NCI-H1436 treated with DMSO at 0.1 percent for 48 hours (cell line): Measurements from ENCODE around the gene PAF1.

Source experiments
- DNase-seq: peaks from one replicate; lab custom pipeline; 2025; lab: John Stamatoyannopoulos, UW

The PAF1 gene

DNA sequence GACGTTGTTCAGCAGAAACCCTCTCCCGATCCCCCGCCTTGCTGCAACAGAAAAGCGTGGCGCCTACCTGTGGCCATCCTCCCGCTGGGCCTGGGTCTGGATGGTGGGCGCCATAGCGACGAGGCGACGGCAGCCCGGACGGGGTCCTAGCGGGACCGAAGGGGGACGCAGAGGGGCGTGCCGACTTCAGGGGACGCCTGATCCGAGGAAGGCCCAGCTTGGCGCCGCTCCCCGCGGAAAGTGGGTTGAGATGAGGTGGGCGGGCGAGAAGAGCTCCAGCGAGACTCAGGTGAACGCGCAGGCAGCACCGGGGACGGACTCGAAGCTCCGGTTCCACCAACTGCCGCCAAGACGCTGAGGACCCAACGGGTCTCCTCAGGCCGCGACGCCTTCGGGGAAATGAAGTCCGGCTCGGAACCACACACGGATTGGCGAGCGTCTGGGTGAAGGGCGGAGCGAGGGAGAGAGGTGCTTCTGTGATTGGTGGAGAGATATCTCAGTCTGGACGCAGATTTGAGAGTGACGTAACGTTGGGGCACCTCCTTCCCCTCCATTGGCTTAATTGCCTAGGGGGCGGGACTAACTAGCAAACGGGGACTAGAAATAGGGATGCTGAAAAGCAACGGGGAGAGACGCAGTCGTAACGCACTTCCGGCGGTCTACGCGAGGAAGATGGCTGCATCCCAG lies at the start of gene PAF1, which contains the start of gene MED29:
Gene PAF1 (minus strand): TSS at position 356 of the 687 bp plus-strand sequence. CDS start 242 bp downstream, at position 114.
Gene MED29 (plus strand): TSS at position 628 of the 687 bp plus-strand sequence. CDS start 45 bp downstream, at position 673.
- DNase-seq, result peak; percentile 99

DNA sequence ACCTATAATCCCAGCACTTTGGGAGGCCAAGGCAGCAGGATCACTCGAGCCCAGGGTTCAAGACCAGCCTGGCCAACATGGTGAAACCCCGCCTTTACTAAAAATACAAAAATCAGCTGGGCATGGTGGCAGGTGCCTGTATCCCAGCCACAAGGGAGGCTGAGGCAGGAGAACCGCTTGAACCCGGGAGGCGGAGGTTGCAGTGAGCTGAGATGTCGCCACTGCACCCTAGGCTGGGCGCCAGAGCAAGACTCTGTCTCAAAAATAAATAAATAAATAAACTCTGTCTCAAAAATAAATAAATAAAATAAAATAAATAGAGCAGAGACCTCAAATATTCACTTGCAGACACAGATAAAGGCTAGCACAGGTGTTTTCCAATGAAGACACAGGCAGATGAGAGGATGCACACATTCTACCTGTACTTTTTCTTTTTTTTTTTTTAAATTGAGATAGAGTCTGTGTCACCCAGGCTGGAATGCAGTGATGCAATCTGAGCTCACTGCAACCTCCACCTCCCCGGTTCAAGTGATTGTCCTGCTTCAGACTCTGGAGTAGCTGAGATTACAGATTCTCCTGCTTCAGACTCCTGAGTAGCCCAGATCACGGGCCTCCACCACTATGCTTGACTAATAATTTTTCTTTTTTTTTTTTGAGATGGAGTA lies 47.5 kb upstream of the PAF1 start:
- DNase-seq, result no peak

DNA sequence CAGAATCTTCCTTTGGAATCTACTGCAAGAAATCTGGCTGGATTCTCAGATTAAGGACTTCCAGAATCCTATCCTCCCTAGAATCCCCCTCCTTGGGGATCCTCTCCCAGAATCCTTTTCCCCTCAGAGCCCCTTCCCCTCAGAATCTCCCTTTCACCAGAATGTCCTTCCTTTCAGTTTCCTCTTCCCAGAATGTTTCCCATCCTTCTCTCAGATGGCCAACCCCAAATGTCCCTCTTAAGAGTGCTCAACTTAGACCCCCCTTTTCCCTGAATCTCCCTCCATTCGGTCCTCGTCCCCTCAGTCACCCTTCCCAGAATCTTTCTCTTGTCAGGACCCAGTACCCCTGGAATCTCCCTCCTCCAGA lies 45.4 kb upstream of the PAF1 start:
- DNase-seq, result no peak

DNA sequence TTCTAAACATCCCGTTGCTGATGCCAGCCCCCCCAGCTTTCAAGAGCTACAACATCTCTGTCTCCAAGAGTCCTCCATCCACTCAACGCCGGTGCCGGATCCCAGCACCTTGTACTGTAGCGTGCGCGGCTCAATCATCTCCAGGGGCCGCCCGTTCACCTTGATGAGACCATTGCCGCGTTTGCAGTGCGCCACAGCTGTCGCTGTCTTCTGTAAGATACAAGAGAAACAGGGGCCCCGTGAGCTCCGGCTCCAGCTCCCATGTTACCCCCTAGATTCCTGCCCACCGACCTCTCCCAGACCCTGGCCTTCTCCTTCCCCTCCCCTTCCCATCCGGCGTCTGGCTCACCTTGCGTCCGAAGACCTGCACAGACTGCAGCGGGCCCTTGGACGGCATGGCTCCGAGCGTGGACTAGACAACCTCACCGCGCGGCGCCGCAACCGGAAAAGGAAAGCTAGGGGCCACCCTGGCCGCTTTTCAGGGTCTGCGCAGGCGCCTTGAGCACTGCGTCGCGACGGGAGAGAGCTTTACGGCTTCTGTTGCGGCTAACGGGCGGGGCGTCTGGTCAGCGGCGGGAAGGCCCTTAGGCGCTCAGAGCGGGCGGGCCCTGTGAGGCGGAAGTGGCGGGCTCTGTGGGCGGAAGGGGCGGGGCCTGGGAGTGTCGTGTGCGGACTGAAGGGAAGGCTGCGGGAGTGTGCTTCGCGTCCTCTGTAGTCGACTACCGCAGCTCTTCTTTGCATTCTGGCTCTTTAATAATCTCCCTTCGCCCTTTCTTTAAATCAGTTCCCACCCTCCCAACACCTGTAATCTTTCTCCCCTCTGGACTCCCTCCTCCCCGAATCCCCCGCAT lies 44.8 kb upstream of the PAF1 start, which contains the start of gene RPS16:
Gene RPS16 (minus strand): TSS at position 451 of the 851 bp plus-strand sequence. CDS start 54 bp downstream, at position 397.
- DNase-seq, result peak; percentile 86

DNA sequence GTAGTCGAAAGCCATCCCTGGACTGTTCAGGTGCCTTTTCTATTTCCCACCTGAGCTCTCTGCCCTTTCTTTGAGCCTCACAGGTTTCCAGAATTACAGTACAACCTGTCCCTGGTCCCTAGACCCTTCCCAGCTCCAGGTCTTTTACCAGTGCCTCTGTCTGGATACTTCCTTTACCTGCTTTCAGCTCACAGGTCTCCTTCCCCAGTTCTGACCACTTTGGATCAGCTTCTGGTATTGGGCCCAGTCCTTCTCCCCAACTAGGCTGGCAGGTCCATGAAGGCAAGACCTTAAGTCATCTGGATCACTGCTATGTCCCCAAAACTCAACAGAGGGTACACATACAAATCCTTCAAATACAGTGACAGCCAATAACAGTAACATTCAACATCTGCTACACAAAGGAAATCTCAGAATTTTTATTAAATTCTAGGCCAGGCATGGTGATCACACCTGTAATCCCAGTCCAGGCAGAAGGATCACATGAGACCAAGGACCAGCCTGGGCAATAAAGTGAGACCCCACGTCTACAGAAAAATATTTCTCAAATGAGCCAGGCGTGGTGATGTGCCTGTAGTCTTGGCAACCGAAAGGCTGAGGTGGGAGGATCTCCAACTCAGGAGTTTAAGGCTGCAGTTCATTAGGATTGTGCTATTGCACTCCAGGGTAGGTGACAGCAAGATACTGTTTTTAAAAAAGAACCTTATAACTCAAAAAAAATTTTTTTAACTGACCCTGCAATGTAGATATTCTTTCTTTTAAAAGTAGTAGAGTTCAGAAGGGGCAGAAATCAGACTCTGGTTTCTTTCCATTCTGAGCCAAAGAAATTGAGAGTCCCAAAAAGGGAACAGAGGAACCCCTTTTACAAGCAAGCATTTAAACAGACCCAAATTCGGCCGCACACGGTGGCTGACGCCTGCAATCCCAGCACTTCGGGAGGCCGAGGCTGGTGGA lies 43.5 kb upstream of the PAF1 start:
- DNase-seq, result no peak

DNA sequence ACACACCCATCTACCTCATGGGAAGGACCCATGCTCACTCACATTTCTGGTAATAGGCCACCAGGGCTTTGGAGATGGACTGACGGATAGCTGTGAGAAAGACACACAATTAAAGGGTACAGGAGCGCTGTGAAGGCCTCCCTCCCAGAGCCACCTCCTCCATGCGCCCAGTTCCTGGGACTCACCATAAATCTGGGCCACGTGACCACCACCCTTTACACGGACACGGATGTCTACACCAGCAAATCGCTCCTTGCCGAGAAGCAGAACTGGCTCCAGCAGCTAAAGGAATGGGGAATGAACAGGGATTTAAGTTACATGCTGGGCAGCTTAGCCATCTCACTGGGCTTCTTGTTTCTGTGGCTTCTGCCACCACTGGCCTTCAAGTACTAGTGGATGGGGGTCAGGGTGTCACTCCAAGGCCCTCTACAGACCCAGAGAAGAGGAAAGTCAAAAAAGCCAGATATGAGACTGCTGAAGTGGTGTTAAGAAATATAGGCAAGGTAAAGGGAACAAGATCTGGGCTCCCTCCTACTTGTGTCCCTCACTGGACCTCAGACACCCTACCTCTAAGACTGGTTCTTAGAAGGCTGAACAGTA lies 42.7 kb upstream of the PAF1 start:
- DNase-seq, result no peak

DNA sequence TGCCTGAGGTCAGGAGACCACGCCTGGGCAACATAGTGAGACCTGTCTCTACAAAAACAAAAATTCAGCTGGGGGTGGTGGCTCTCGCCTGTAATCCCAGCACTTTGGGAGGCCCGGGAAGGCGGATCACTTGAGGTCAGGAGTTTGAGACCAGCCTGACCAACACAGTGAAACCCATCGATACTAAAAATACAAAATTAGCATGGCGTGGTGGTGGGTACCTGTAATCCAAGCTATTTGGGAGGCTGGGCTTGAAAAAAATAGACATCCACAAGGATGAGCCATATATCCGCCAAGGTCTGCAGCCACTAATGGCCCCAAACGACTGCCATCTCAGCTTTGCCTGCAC lies 41.7 kb upstream of the PAF1 start:
- no peak for DNase-seq

DNA sequence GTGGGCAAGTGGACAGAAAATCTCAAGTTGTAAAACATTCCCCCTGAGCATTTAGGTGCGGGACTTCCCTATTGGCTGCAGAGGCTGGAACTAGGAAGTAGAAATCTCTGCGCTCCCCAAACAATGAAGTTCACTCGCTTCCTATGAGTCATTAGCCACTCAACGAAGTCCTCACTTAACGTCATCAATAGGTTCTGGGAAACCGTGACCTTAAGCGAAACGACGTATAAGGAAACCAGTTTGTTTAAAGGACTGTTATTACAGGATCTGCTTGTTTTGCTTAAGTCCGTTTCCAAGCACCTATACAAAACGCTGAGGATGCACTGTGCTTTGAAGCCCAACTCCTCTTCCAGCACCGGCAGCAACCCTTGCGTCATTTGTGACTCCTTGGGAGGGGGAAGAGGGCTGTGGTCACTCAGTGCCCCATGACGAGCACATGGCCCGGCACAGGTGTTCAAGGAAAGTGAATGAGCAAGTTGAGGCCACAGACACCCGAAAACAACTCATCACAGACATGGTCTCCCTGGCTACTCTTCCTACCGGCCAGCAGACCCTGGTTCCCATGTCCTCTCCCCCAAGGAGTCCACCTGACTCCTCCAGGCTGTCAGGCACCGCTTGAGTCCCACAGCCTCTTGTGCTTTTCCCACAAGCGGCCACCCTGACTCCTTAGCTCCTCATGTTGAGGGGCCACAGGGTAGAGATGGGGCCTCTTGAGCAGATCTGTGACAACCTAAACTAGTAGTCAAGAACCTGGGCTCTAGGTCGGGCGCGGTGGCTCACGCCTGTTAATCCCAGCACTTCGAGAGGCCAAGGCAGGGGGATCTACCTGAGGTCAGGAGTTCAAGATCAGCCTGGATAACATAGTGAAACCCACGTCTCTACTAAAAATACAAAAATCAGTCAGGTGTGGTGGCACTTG lies 40.0 kb upstream of the PAF1 start:
- no peak for DNase-seq

DNA sequence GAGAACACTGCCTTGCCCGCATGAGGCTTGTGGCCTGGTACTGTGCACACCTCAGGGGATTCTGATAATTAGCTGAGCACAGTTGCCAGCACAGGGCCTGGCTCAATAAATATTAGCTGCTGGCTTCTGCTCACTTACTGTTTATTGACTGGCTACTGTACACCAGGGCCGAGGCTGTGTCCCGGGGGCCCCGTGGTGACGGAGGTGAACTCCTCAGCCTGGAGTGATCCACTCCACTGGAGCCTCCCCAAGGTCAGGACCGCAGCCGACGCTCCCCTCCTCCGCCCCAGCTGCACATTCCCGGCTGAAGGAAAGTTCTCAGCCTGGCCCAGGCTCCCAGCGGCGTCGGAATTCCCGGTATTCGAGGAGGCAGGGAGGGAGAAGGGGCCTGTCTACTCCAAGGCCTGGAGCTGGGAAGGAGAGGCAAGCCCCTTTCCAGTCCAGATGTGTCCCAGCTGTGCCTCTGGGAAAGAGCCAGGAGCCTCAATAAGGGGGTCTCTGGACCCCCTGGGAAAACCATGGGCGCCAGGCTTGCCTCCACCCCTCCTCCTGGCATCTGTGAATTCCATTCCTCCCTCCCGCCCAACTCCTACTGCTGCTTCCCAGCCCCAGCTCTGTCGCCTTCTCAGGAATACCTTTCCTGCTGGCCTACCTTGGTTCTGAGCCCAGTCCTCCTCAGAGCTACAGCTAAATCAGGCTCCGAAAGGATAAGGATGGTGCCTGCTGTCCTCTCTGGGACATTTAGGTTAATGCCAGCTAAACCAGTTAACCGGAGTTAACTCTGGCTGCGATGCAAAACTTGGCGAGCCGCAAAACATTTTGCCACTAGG lies 37.6 kb upstream of the PAF1 start:
- no peak for DNase-seq

DNA sequence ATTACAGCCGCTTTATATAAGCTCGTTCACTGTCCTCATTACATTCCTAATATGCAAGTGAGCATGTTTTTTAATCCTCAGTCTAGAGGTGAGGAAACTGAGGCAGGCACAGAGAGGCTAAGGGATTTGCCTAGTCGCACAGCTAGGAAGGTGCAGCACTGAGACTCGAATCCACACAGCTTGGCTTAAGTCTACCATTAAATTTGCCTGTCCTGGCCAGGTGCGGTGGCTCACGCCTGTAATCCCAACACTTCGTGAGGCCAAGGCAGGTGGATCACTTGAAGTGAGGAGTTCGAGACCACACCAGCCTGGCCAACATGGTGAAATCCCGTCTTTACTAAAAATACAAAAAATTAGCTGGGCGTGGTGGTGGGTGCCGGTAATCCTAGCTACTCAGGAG lies 36.8 kb upstream of the PAF1 start:
- no peak for DNase-seq

DNA sequence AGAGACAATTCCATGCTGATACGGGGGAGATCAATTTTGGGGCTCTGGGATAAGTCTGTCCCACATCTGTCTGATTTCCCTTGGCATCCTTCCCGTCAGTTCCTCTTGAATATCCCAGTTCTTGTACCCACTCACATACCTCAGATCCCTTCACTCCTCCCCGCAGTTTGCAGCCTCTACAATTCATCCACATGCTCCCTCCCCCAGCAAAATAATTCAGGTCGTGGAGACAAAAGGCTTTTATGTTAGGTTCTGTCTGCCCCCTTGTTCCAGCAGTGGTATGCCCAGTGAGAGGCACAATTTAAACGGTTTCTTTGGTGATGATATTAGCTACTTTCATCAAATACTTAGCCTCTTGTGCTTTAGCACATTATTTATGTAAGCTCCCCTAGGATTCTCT lies 35.3 kb upstream of the PAF1 start:
- no peak for DNase-seq

DNA sequence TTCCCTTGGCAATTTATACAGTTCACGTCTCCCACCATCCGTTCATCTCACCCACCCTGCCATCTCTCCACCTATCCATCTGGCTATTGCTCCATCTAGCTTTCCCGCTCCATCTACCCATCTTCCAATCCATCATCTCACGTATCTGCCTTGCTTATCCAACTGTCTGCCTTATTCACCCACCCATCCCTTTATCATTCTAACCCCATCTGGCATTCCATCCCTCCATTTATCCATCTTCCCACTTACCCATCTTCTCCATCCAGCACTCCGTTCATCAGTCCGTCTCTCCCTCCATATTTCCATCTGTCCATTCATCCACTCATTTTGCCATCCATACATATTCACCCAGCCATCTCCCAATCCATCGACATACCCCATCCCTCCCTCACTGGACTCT lies 34.8 kb upstream of the PAF1 start:
- DNase-seq, result no peak

DNA sequence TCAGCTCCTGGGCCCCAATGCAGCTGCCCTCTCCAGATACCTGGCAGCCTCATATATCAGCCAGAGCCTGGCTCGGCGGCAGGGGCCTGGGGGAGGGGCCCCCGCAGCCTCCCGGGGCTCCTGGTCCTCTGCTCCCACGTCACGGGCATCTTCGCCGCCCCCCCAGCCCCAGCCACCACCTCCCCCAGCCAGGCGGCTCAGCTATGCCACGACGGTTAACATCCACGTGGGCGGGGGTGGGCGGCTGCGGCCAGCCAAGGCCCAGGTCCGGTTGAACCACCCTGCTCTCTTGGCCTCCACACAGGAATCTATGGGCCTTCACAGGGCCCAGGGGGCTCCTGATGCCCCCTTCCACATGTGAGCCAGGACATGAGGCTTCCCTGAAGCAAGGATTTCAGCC lies 34.0 kb upstream of the PAF1 start:
- DNase-seq, result no peak

DNA sequence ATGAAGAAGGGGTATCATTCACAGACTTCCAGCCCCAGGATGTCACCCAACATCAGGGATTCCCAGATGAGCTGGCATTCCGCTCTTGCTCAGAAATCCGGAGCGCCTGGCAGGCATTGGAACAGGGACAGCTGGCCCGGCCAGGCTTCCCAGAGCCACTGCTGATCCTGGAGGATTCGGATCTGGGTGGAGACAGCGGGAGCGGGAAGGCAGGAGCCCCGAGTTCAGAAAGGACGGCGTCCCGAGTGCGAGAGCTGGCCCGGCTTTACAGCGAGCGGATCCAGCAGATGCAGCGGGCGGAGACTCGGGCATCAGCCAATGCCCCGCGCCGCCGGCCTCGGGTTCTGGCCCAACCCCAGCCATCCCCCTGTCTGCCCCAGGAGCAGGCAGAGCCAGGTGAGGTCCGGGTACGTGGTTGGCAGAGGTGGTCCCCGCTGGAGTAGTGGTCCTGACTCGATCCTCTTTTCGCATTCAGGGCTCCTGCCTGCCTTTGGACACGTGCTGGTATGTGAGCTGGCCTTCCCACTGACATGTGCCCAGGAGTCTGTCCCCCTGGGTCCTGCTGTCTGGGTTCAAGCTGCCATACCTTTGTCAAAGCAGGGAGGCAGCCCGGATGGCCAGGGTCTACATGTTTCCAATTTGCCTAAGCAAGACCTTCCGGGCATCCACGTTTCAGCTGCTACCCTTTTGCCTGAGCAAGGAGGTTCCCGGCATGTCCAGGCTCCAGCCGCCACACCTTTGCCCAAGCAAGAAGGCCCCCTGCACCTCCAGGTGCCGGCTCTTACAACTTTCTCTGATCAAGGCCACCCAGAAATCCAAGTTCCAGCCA lies 32.6 kb upstream of the PAF1 start:
- DNase-seq, result no peak

DNA sequence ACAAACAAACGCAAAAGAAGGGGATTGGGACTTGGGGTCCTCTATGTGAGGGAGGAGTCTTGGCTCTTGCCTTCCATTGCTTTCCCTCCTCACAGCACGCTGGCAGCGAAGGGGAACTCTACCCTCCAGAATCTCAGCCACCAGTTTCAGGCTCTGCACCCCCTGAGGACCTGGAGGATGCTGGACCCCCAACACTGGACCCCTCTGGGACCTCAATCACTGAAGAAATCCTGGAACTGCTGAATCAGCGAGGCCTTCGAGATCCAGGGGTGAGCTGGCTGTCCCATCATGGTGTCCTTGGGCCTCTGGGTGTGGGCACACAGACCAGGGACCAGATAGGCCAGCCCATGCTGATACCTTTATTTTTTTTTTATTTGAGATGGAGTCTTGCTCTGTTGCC lies 31.1 kb upstream of the PAF1 start:
- DNase-seq, result no peak

DNA sequence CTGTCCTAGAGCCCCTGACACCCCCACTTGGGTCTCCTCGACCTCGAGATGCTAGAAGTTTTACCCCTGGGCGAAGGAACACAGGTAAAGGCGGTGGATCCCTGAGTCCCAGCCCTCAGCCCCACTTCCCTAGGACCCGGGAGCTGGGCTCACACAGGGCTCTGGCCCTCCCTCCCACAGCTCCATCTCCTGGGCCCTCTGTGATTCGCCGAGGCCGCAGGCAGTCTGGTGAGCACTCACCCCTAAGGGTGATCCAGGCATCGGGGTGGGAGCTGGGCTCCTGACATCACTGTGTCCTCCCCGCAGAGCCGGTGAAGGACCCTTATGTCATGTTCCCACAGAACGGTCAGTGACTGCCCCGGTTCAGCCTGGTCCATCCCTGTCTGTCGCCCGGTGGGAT lies 29.9 kb upstream of the PAF1 start:
- no peak for DNase-seq

DNA sequence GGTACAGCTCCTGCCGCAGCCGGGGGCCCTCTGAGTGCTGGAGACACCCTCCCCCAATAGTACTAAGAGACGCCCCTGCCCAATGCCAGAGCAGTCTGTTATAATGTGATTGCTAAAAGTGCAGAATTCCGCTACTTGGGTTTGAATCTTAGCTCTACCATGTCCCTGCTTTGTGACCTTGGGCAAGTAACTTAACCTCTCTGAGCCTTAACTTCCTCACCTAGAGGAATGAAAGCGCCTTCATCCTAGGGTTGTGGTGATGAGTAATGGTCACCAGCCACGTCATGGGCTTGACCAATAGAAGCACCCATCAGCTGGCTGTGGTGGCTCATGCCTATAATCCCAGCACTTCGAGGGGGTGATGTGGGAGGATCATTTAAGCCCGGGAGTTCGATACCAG lies 28.1 kb upstream of the PAF1 start:
- no peak for DNase-seq

DNA sequence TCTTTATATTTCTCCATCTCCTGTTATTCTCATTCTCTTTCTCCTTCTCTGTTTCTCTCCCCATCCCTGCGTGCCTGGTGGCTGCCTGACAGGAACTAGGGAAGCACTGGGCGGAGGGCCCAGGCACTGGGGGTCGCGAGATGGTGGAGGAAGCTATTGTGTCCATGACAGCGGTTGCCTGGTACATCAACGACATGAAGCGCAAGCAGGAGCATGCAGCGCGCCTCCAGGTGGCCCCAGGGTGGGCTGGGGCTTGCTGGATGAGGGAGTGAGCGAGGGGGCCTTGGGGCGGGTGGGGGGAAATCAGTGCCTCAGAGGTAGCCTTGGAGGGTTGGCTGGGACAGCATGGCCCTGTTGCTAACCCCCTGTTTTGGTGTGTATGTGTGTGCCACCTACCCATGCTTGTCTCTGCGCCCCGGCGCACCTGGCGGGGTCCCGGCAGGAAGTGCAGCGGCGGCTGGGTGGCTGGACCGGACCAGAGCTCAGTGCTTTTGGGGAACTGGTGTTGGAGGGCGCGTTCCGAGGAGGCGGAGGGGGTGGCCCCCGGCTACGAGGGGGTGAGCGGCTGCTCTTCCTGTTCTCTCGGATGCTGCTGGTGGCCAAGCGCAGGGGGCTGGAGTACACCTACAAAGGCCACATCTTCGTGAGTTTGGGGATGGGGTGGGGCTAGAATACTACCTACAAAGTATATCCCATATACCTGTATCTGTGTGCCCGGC lies 26.7 kb upstream of the PAF1 start:
- no peak for DNase-seq
